Activated T-cell treated with anti-CD3 and anti-CD28 coated beads, Interleukin-2, amount 50 U/mL, for 4 hours (primary cell): ENCODE measurements around the gene NRCAM. TPM values are rescaled to one million over a fixed set of nuclear protein-coding genes. Genes with fewer than 3 reads are reported as not detected.
"Not testable (repeated sequence)": the region's sequence is repeated elsewhere in the genome, so short reads cannot be mapped to it uniquely, and the experiment has no call there.

Experiments used
- ATAC-seq, 2 donors: fragments of 200-7000 bp; cut with Tn5 transposase; one replicate each; pipeline ENCODE4 v1.10.0; 2021
- DNase-seq: peaks from one replicate; pipeline ENCODE4 v3.0.0-alpha.2; 2020
- H3K27me3 Mint-ChIP-seq: one replicate; pipeline ENCODE4 v1.8.0; 2021; ENCODE audit warnings: low read depth, mixed read lengths
- H3K36me3 Mint-ChIP-seq: one replicate; pipeline ENCODE4 v1.8.0; 2022; ENCODE audit warnings: mixed read lengths; ENCODE audit not compliant: insufficient read depth
- H3K4me1 Mint-ChIP-seq: one replicate; pipeline ENCODE4 v1.8.0; 2021; ENCODE audit warnings: low read depth, mixed read lengths
- H3K4me3 Mint-ChIP-seq: one replicate; pipeline ENCODE4 v1.8.0; 2021; ENCODE audit warnings: mild to moderate bottlenecking, moderate library complexity, mixed read lengths
- H3K9me3 Mint-ChIP-seq: one replicate; pipeline ENCODE4 v1.8.0; 2021; ENCODE audit warnings: mixed read lengths
- total RNA-seq, 3 donors: library from RNA; stranded (reverse); gene quantifications; one replicate each; pipeline ENCODE4 v1.2.1, GENCODE V29; 2021

Gene NRCAM
- total RNA-seq, 3 donors from 2014 or later, result 0.53 to 0.73 (median 0.69) TPM

DNA sequence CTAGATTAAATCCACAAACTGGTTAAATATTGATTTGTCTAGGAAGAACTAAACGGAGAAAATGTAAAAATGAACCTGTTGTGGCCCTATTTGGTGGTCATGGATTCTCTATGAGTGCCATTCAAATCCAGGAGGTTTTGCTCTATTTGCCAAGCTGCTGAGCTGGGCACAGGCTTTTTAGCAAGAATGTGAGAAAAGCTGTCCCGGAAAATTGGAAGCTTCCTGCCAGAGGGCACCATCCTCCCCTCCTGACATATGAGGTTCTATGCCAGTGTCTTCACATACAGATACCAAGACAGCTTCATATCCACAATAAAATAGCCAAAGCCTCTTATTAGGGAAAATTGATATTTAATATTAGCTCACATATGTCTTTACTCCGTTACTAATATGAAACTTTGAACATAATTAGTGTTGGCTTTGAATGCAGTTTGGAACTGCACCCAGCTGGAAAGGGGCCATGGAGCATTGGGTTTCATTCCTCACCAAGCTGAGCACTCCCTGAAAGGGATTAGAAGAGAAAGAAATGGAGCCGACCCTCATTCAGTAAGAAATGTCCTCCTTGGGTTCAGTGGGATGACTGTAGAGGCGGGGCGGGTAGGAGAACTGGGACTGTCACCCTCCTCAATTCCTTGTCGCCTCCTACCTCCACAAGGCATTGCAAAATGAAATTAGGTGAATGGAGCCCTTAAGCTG, 47.8 kb downstream of the NRCAM start:
- ATAC-seq (no peak), DNase-seq (no peak)
- Mint-ChIP-seq H3K27me3 (peaks cover 2% of the 10 kb centered on the region), H3K4me1 (no peaks in the 10 kb centered on the region), H3K4me3 (no peak overlapping the region), H3K36me3 (no peaks in the 10 kb centered on the region), H3K9me3 (peaks cover 4% of the 10 kb centered on the region)

- no peak for DNase-seq
- no peaks in the 10 kb centered on the region for H3K9me3 Mint-ChIP-seq
- H3K27me3 Mint-ChIP-seq, result peaks cover 2% of the 10 kb centered on the region
- no peak overlapping the region for H3K4me3 Mint-ChIP-seq
- ATAC-seq, result no peak
- no peaks in the 10 kb centered on the region for H3K36me3 Mint-ChIP-seq
- H3K4me1 Mint-ChIP-seq, result no peaks in the 10 kb centered on the region
Measured at GRCh38 chr7:108407676-108408075, 48.6 kb downstream of the NRCAM start.

DNA sequence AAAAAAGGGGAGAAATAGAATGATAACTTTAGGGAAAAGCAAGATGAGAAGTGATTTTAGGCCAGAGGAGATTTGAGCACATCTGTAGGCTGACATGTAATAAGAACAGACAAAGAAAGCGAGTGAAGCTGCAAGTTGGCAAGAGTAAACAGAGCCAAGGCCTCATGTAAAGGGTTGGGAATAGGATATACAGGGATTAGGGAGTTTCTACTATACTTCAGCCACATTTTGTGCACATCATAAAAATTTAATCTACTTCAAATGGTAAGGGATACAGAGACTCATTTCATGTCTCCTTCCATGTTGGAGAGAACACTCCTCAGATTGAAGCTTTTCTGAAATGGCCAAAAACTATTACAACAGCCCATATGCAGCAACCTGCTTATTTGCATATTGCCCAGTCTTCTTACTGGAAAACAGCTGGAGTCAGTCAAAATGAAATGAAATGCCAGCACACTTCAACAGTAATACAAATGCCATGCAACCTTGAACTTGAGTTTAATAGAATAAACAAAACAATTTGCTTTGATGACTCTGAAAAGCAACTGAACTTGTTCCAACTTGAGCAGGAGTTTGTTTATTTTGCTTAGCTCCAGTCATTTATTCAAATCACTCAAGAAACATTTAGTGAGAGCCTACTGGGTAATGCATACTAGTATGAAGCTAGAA, 49.9 kb downstream of the NRCAM start:
- Mint-ChIP-seq H3K4me3 (no peak overlapping the region), H3K4me1 (no peaks in the 10 kb centered on the region), H3K27me3 (peaks cover 2% of the 10 kb centered on the region), H3K36me3 (no peaks in the 10 kb centered on the region), H3K9me3 (no peaks in the 10 kb centered on the region)
- DNase-seq (no peak), ATAC-seq (no peak)

- no peak overlapping the region for H3K4me3 Mint-ChIP-seq
- ATAC-seq (no peak), DNase-seq (no peak)
- H3K27me3 Mint-ChIP-seq, result peaks cover 2% of the 10 kb centered on the region
- no peaks in the 10 kb centered on the region for H3K36me3 Mint-ChIP-seq
- no peaks in the 10 kb centered on the region for H3K9me3 Mint-ChIP-seq
- no peaks in the 10 kb centered on the region for H3K4me1 Mint-ChIP-seq
Measured at GRCh38 chr7:108404509-108405420, 51.5 kb downstream of the NRCAM start.

GRCh38 chr7:108403597-108404217, 52.5 kb downstream of the NRCAM start:
- H3K9me3 Mint-ChIP-seq, result no peaks in the 10 kb centered on the region
- peaks cover 2% of the 10 kb centered on the region for H3K27me3 Mint-ChIP-seq
- DNase-seq, result no peak
- H3K36me3 Mint-ChIP-seq, result no peaks in the 10 kb centered on the region
- ATAC-seq, result no peak
- no peaks in the 10 kb centered on the region for H3K4me1 Mint-ChIP-seq
- H3K4me3 Mint-ChIP-seq, result no peak overlapping the region

- ATAC-seq (no peak), DNase-seq (no peak)
- Mint-ChIP-seq H3K27me3 (peaks cover 2% of the 10 kb centered on the region), H3K36me3 (no peaks in the 10 kb centered on the region), H3K4me1 (no peaks in the 10 kb centered on the region), H3K4me3 (no peak overlapping the region), H3K9me3 (no peaks in the 10 kb centered on the region)
Measured at GRCh38 chr7:108402865-108403264, 53.4 kb downstream of the NRCAM start.

GRCh38 chr7:108396080-108396479, 60.2 kb downstream of the NRCAM start:
- no peak for ATAC-seq
- no peak overlapping the region for H3K4me3 Mint-ChIP-seq
- no peaks in the 10 kb centered on the region for H3K36me3 Mint-ChIP-seq
- DNase-seq, result no peak
- peaks cover 15% of the 10 kb centered on the region for H3K27me3 Mint-ChIP-seq
- H3K9me3 Mint-ChIP-seq, result peaks cover 4% of the 10 kb centered on the region
- H3K4me1 Mint-ChIP-seq, result no peaks in the 10 kb centered on the region

DNA sequence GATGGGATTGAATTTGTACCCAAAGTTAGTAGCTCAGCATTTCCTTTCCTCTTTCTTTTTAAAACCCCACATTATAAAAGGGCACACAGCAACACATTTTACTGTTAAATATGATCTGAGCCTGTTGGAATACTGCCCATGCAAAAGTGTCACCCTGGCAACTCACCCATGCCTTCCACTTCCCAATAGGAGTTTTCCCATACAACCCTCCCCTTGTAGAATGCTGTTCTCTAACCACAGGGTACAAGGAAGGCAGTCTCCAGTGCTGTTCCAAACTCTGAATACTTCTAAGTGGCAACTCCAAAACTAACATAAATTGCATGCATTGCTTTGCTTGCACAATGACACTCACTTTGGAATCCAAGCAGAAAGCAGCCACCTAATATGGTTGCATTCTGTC, 60.8 kb downstream of the NRCAM start:
- H3K27me3 Mint-ChIP-seq, result peaks cover 15% of the 10 kb centered on the region
- H3K4me3 Mint-ChIP-seq, result no peak overlapping the region
- ATAC-seq (no peak), DNase-seq (no peak)
- no peaks in the 10 kb centered on the region for H3K4me1 Mint-ChIP-seq
- H3K36me3 Mint-ChIP-seq, result no peaks in the 10 kb centered on the region
- H3K9me3 Mint-ChIP-seq, result peaks cover 5% of the 10 kb centered on the region

- H3K4me1 Mint-ChIP-seq, DNase-seq, H3K36me3 Mint-ChIP-seq, ATAC-seq, H3K4me3 Mint-ChIP-seq, H3K9me3 Mint-ChIP-seq: not testable (repeated sequence)
- H3K27me3 Mint-ChIP-seq, result peaks cover 15% of the 10 kb centered on the region
Measured at GRCh38 chr7:108393097-108393496, 63.1 kb downstream of the NRCAM start.

DNA sequence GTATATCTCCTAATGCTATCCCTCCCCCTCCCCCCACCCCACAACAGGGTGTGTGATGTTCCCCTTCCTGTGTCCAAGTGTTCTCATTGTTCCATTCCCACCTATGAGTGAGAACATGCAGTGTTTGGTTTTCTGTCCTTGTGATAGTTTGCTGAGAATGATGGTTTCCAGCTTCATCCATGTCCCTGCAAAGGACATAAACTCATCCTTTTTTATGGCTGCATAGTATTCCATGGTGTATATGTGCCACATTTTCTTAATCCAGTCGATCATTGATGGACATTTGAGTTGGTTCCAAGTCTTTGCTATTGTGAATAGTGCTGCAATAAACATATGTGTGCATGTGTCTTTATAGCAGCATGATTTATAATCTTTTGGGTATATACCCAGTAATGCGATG, 68.5 kb downstream of the NRCAM start:
- not testable (repeated sequence) for ATAC-seq, DNase-seq, H3K9me3 Mint-ChIP-seq, H3K4me1 Mint-ChIP-seq, H3K36me3 Mint-ChIP-seq, H3K4me3 Mint-ChIP-seq, H3K27me3 Mint-ChIP-seq

DNA sequence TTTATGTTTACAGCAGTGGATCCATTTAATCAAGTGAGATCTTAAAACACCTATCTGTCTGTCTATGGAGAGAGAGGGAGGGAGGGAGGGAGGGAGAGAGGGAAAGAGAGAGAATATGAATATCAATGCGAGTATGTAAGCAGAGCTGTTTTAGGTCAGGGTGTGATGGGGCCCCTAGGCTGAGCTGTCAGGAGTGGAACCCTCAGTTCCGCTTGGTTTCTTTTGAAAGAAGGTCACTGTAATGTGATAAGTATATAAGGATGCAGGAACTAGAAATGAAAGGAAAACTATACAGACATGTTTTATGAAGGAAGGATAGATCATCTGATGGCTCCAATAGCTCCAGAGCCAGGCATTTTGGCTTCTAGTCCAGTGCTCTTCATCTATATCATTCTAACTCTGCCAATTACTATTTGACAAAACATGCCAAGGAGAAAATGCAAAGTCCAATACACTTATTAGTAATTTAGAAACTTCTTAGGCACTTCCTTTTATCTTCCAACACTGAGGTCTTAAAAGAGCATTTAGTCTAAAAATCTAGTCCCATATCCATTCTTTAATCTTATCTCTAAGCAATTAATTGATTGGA, 70.3 kb downstream of the NRCAM start:
- no peak overlapping the region for H3K4me3 Mint-ChIP-seq

DNA sequence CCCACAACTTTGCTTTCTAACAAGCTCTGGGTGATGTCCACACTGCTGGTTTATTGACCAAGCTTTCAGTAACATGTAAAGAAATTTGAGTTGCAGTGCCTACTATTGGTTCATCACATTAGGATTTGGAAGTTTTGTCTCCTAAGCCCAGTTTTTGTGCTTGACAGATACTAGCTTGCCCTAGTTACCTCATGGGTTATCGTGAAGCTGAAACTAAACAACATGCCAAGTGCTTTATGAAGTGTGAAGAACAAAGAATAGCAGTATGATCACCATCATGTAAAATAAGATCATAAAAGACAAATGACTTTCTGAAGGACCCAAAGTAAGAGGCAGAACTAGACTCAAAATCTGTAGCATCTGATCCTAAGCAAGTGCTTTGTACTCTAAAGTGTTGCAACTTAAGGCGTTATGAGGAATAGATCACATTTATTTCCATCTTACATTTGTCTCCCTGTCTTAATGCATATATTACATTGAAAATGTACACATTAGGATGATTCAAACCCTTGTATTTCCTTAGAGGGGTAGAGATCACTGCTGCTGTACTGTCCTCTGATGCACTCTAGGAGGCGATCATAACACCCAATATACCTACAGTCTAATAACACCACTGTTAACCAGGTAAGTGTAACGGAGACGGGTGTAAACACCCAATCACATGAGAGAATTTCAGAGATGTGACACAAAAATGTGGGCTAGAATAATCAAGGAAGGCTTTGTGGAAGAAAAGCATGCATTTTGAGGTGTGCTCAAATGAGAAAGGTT, 71.3 kb downstream of the NRCAM start:
- H3K4me1 Mint-ChIP-seq, result no peaks in the 10 kb centered on the region
- ATAC-seq, result no peak
- peaks cover 5% of the 10 kb centered on the region for H3K27me3 Mint-ChIP-seq
- no peaks in the 10 kb centered on the region for H3K9me3 Mint-ChIP-seq
- H3K4me3 Mint-ChIP-seq, result no peak overlapping the region
- no peaks in the 10 kb centered on the region for H3K36me3 Mint-ChIP-seq
- no peak for DNase-seq

More for the DNA sequence above, 70.3 kb downstream of the NRCAM start:
- peaks cover 4% of the 10 kb centered on the region for H3K9me3 Mint-ChIP-seq
- no peaks in the 10 kb centered on the region for H3K36me3 Mint-ChIP-seq
- no peaks in the 10 kb centered on the region for H3K4me1 Mint-ChIP-seq
- peaks cover 5% of the 10 kb centered on the region for H3K27me3 Mint-ChIP-seq
- ATAC-seq (no peak), DNase-seq (no peak)

DNA sequence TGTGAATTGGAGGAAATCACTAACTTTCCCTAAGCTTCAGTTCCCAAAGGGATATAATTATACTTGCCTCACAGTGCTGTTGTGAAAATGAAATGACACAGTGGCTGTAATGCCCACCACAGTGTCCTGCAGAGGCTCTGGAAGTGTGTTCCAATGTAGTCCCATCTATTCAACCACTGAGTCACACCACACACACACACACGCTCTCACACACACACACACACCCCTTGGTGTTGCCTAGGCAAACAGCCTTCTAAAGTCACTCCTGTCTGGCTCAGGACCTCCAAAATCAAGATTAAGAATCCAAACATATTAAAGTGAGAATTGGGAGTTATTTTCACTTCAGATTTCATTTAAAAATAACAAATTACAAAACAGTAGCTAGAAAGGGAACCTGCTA, 73.3 kb downstream of the NRCAM start:
- H3K36me3 Mint-ChIP-seq, result no peaks in the 10 kb centered on the region
- ATAC-seq, result no peak
- no peaks in the 10 kb centered on the region for H3K9me3 Mint-ChIP-seq
- DNase-seq, result no peak
- peaks cover 5% of the 10 kb centered on the region for H3K27me3 Mint-ChIP-seq
- no peaks in the 10 kb centered on the region for H3K4me1 Mint-ChIP-seq
- no peak overlapping the region for H3K4me3 Mint-ChIP-seq
